ENCODE measurements around the gene UCP3.

The UCP3 gene

DNA sequence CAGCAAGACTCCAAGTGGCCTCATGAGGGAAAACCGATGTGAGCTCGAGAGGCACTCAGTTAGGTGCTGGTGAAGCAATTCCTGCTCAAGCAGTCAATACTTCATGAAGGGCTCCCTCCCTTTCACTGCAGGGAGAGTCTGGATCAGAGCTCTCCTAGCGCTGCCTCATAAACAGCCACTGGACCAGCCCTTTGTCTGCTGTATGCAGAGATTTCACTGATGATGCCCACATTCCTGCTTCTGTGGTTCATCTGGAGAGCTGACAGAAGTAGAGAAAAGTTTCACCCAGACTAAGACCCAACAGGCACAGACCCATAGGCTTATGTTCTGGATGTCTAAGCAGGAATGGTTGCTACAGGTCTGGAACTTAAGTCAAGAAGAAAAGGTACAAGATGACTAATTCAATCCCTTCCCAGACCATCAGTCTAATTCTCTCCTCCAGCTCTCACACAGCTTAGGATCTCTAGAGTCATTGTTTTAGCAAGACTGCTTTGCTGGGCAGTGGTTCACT is 30.3 kb downstream of the UCP3 start:
- no peak for DNase-seq (ENCODE audit: low read depth in 3 of 3)

DNA sequence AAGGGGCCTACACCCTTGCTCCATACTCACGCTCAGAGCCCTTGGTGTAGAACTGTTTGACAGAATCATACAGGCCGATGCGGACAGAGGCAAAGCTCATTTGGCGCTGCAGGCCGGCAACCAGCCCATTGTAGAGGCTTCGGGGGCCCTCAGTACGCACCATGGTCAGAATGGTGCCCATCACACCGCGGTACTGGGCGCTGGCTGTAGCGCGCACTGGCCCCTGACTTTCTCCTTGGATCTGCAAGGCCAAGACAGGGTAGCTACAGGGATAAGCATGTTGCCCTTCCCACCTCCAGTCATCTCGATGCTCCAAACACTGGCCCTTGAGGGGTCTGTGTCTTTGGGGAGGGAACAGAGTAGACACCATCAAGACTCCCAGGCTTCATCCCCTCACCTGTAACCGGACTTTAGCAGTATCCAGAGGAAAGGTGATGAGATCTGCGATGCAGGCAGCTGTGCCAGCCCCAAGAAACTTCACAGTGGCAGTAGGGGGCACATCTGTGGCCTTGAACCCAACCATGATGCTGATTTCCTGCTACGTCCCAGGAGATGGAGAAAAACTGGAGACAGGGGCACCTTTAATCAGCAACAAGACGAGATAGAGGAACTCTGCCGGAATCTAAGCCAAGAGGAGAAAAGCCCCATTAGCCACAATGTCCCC is 30.9 kb downstream of the UCP3 start:
- no peak for DNase-seq (ENCODE audit: low read depth in 3 of 3)

DNA sequence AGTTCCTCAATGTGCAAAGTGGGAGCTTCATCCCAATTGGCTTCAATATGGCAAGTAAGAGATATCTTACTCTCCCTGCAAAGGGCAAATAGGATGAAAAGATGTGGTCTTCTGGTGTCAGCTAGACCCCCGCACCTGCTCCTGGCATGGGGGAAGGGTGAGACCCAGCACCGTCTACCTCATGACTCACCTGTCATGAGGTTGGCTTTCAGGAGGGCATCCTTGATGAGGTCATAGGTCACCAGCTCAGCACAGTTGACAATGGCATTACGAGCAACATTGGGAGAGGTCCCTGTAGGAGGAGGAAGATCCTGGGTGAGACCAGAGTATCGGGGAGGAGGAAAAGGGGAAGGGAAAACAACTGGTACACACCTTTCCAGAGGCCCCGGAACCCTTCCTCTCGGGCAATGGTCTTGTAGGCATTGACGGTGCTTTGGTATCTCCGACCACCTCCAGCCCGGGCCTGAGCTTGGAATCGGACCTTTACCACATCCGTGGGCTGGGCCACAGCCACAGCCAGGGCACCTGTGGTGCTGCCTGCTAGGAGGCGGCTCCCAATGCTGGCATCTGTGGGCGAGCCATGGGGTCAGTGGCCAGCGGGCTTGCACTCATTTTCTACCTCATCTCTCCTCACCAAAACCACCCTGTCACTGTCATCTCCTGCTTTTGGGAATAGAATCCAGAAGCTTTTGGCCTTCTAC is 32.3 kb downstream of the UCP3 start:
- no peak for DNase-seq (ENCODE audit: low read depth in 3 of 3)

DNA sequence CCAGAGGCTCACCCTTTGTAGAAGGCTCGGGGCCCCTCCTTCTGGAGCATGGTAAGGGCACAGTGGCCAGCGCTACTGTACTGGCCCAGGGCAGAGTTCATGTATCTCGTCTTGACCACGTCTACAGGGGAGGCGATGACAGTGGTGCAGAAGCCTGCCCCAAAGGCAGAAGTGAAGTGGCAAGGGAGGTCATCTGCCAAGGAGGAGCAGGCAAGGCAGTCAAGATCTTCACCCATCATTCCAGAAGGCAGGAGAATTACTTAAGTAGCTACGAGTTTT is 33.5 kb downstream of the UCP3 start:
- DNase-seq (ENCODE audit: low read depth in 3 of 3), result no peak

DNA sequence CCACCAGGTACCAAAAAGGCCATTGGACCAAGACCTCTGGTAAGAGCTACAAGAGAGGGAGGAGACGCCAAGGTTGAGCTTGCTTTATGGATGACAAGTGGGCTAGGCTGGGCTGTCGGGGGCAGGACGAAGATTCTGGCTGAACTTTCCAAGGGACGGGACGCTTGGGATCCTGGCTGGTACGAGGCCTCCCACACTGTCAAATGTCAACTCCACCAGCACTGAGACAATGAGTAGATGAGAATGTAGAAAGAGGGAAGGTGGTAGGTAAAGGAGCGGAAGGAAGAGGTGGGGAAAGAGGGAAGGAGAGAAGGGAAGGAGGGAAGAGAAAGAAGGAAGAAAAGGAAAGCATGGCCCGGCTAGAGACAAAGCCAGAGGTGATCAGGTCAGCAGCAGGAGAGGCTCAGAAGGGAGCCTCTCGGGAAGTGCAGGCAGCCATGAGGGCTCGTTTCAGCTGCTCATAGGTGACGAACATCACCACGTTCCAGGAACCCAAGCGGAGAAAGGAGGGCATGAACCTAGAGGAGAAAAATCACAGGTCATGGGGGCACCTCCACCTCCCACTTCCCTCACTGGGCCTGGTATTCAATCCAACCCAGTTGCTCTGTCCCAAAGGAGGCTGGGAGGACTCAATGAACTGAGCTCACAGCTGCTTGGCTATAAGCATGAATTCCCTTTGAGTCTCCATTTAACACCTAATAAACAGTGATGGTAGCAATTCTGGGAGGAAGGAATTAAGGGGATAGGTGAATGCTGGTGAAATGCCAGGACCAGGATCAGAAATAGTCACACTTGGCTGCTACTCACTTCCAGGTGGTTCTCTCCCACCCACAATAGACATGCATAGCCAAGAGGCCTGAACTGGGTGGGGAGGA is 34.0 kb downstream of the UCP3 start:
- DNase-seq (ENCODE audit: low read depth in 3 of 3), result no peak

DNA sequence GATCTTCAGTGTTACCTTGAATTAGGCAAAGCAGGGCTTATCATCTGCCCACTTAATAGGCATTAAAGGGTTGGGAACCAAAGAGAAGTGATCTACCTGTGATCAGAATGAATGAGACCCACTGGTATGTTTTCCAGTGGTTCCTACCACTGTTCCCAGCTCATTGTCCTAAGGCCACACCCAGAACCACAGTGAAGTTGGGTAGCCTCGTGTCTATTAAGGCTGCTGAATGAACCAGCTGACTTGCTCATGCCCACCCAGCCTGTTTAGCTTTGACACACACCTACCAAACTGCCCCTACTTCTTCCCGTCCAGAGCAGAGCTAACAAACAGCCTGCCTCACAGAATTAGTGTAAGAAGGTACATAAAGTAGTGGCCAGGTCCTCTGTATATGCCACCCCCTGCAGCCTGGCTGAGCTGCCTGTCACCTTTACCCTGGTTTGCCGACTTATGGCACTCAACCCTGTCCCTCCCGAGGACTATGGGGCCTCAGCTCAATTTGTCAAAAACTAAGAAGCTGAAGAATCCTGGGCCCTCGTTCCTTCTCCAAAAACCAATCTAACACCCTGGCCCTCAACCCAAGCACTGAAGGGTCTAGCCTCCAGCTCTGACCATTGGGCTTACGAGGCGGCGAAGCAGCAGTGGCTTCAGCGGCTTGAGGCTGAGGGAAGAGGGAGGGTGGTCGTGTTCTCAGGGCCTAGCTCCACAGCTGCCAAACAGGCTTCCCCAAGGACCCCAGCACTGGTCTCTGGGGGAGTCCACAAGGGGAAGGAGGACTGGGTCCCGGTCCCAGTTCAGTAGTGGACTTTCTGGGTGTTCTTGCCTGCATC is 36.0 kb downstream of the UCP3 start:
- no peak for DNase-seq (ENCODE audit: low read depth in 3 of 3)

DNA sequence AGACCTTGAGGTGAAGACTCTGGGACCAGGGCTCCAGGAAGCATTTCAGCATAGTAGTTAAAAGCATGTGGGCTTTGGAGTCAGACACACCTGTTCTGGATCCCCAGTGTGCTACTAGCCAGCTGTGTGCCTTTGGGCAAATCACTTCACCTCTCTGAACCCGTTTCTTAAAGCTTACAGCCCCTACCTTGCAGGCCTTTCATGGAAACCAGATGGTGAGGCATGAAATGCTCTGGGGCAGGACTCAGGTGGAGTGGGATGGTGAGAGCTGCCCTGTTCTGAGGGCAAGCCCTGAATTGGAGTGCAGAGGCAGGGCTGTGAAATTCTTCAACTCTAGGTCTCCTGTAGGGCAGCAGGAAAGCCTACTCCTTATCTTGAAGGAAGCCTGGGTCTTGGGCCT is 36.7 kb downstream of the UCP3 start:
- no peak for DNase-seq (ENCODE audit: low read depth in 3 of 3)

DNA sequence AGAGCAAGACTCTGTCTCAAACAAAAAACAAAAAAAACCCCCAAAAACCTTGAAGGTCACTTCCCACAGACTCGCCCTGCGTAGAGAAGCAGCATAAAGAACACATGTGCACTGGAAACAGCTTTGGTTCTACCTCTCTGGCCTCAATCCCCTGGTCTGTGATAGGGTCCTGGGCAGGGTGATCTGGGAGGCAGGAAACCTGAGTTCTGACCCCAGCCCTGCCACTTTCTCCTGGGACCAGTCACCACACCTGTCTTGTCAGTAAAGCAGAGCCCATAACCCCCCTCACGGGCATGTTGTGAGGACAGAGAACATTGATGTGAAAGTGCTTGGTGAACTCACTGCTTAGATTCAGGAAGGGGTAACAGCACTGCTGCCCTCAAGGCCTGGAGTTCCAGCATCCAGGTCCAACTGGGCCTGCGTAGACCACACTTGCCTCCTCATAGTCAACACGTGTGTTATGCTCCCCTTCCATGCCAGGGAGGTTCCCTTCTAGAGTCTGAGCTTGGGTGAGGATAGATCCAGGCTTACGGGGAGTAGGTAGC is 37.6 kb downstream of the UCP3 start:
- no peak for DNase-seq (ENCODE audit: low read depth in 3 of 3)

DNA sequence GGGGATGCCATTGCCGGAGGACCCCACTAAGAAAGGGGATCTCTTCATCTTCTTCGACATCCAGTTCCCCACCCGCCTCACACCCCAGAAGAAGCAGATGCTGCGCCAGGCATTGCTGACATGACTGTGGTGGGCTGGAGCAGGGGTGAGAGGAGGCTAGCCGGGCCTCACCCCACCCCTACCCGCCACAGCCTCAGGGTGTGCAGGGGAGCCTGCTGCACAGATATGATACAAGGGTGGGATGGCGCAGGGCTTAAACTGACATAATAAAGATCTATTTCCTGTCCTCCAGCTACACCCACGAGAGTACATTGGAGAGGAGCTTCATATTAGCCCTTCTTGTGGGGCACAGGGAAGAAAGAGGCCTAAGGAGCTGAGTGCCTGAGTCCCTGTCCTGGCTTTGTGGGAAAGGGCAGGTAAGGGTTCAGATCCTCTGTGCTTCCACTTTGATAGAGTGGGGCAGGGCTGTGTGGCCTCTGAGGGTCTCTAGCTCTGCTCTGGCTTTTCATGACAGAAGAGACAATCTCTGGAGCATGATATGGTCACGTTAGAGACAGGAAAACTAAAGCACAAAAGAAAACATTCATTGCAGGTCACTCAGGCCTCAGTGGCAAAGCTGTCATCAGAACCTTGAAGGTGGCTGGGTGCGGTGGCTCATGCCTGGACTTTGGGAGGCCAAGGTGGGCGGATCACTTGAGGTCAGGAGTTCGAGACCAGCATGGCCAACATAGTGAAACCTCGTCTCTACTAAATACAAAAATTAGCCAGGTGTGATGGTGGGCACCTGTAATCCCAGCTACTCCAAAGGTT is 38.7 kb downstream of the UCP3 start:
- DNase-seq (ENCODE audit: low read depth in 3 of 3), result no peak

DNA sequence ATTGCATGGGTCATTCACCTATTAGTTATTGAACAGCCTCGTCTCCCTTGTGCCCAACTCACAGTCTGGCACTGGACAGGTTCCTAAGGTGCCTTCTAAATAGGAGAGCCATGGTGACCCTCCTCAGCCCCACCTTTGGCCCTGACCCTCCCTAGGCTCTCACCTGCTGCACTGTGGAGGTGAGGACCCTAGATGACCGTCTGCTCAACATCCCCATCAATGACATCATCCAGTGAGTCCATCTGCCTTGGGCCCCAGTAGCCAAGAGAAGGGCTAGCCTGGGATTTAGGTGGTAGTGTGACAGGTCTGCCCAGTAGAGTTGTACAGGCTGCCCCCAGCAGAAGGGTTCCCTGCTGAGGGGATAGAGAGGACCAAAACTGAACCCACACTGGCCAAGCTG is 39.8 kb downstream of the UCP3 start:
- no peak for DNase-seq (ENCODE audit: low read depth in 3 of 3)

DNA sequence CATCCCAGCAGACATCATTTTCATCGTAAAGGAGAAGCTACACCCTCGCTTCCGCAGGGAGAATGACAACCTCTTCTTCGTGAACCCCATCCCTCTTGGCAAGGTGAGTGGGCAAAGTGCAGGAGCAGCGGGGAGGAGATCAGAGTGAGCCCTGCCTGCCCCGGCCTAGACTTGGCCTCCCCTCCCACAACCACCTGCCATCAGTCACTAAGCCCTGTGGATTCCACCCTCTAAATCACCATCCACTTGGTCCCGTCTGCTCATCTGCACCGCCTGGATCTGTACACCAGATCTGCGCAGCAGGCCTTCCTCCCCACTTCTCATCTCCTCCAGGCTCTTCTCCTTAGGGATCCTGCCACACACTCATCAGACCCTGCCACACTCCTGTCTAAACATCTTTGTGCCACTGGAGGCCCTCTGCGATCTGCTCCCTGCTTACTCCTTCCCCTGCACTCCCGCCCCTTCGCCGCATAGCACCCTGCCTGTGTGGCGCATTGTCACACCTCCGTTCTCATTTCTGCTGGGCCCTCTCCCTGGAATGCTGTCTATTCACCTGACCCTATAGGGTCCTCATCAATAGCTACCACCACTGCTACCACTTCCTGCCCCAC is 40.4 kb downstream of the UCP3 start:
- DNase-seq (ENCODE audit: low read depth in 3 of 3), result no peak

DNA sequence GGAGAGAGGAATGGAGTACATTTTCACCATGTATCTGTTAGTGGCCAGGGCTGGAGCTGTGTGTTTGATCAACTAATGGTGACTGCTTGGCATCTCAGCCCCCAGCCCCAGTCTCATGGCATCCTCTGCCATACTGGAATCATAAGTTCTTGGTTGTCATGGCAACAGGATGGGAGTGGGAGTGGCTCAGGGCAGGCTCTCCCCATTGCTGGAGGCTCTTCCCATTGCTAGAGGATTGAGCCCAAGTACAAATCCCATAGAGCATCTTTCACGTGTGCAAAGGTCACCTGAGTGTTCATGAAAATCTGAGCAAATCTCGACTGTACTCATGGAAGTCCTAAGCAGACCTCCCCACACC is 43.1 kb downstream of the UCP3 start:
- DNase-seq (ENCODE audit: low read depth in 3 of 3), result no peak

DNA sequence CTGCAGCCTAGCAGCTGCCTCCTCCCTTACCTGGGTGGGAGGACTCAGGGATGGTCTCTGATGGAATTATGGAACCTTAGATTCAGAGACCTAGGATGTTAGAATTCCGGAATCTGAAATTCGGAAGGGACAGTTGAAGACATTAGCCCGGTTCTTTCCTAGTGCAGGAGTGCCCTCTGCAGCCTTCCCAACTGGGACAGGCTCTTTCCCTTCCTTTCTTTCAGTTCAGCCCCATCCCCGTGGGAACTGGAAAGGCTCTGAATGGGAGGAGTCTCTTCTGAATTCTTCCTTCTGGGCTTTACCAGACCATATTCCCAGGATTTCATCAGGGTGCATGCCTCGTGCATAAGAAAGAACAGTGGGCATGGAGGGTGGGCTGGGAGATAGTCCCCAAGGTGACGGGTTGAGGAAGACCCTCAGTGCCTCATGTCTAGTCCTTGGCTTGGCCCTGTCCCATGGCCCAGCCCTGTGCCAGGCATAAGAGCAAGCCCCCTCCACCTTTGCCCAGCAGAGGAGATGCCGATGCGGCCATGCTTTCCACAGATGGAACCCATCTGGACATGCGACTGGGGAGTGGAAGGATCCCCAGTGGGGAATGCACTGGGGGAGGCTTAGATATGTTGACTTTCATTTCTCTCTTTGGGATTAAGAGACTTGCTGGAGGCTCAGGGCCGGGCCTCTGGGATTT is 43.7 kb downstream of the UCP3 start:
- no peak for DNase-seq (ENCODE audit: low read depth in 3 of 3)

DNA sequence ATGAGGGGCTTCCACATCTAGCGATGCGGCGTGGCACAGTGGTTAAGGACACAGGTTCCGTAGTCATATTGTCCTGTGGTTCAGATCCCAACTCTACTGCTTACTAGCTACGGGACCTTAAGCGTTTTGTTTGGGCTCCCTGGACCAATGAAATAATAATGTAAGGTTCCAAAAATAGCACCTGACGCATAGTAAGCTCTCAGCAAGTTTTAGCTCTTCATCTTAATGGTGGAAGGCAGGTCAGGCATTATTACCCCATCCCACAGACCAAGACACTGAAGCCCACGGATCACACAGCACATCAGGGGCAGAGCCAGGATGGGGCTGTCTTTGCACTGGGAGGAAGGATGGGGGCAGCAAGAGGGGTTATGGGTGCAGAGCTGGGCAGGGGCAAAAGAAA is 45.0 kb downstream of the UCP3 start:
- DNase-seq (ENCODE audit: low read depth in 3 of 3), result no peak

DNA sequence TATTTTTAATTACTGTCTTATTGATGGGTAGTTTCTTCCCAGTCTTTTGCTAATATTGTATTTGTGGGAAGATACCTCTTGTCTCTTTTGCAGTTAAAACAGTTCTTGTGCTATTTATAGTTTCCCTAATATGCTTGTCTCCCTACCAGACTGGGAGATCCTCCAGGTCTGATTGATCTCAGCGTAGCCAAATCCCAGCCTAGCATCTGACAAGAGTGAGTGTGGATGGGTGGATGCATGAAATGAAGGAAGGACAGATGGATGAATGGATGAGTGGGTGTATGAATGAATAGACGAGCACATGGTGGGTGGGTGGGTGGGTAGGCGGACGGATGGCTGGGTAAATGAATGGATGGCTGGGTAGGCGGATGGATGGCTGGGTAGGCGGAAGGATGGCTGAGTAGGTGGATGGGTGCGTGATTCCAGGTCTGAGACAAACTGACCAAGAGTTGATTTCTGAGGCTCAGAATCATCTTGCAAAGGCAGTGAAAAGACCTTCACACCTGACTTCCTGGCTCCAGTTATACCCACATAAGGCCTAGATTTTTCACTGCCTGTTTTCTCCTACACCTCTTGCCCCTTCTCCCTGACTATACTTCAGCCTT is 46.7 kb downstream of the UCP3 start:
- no peak for DNase-seq (ENCODE audit: low read depth in 3 of 3)

DNA sequence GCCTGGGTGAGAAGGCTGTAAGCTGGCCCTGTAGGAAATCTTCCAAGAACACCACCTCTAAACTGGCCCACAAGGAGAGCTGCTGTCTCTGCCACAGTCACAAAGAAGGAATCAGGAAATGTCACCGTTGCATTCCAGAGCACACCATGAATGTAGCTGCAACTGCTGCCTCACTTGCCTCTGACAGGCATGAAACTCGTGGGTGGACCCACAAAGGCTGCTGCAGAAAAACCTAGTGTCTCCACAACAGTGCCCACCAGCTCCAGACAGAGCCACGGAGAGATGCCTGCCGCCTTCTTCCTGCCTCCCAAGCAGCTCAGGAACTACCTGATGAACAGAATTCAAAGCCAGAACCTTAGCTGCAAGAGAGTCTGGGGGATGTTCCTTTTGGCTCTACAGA is 47.6 kb downstream of the UCP3 start:
- no peak for DNase-seq (ENCODE audit: low read depth in 3 of 3)

DNA sequence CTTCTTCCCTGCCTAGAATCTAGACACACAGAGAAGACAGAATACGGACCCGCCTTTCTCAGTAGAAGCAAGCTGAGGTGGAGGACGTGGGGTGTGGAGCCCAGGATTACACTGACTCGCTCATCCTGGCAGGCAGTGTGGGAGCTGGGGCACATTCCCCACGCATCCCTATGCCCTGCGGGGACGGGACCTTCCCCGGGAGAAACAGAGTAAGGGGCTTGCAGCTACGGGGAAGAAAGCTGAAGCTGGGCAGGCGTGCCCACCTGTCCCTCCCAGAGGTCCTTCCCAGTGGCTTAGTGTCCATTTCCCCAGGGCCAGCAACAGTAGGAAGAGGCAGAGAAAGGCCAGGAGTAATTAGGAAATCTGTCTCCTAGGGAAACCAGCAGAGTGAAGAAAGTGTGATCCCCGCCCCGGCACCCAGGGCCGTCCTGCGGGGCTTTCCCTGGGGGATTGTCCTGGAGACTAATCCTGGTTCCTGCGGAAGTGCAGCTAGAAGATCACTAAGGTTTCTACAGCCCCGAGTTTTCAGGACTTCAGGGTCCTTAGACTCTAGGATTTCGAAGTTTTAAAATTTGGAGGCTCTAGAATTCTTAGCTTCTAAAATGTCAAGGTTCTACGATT is 50.3 kb downstream of the UCP3 start:
- DNase-seq (ENCODE audit: low read depth in 3 of 3), result no peak

DNA sequence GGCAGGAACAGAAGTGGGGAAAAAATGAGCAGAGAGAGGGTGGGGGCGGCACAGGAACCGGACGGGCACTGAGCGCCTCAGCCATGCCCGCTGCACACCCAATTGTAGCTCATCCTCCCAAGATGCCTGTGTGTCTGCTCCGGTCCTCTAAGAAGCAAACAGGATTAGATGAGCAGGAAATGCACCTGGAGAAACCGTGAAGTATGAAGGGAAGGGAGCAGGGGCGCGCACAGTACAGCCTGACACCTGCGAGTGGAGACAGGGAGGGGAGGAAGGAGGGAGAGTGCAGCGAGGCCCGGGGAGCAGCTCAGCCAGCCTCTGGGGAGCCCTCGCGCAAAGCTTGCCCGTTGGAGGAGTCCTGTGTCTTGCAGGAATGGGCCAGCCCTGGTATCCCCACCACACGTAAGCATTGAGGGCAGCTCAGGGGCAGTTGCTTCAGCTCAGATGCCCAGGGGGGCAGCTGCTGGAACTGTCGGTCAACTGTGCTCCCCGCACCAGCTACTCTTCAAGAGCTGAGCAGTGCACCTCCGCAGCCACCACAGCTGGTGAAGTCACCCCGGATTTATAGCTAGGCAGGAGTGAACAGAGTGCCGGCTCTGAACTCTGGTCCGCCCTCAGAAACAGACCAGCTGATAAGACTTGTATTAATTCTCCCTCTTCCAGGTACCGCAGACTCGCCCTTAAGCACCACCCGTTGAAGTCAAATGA is 51.1 kb downstream of the UCP3 start:
- no peak for DNase-seq (ENCODE audit: low read depth in 3 of 3)

Data from stimulated activated CD4-positive, alpha-beta T cell treated with anti-CD3 and anti-CD28 coated beads, TNF-alpha, amount 100 ng/mL, for 48 hours (primary cell).